ENCODE measurements around the gene DNAH10.

GRCh38 chr12:123879691-123880090, 117.6 kb downstream of the DNAH10 start:
- no peak for TF ChIP-seq POLR2A (IDR thresholded peaks at IDR 0.05; ENCODE audit: low read length)
- no peak for TF ChIP-seq RFX5 (IDR thresholded peaks at IDR 0.05)
- TF ChIP-seq, protein P1, sequence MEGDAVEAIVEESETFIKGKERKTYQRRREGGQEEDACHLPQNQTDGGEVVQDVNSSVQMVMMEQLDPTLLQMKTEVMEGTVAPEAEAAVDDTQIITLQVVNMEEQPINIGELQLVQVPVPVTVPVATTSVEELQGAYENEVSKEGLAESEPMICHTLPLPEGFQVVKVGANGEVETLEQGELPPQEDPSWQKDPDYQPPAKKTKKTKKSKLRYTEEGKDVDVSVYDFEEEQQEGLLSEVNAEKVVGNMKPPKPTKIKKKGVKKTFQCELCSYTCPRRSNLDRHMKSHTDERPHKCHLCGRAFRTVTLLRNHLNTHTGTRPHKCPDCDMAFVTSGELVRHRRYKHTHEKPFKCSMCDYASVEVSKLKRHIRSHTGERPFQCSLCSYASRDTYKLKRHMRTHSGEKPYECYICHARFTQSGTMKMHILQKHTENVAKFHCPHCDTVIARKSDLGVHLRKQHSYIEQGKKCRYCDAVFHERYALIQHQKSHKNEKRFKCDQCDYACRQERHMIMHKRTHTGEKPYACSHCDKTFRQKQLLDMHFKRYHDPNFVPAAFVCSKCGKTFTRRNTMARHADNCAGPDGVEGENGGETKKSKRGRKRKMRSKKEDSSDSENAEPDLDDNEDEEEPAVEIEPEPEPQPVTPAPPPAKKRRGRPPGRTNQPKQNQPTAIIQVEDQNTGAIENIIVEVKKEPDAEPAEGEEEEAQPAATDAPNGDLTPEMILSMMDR (IDR thresholded peaks at IDR 0.05), result no peak
- no peak for TF ChIP-seq MAX (IDR thresholded peaks at IDR 0.05)
- TF ChIP-seq CEBPB (IDR thresholded peaks at IDR 0.05), result no peak
- no peak for TF ChIP-seq FOSB (CRISPR knock-in tag; IDR thresholded peaks at IDR 0.05)
- TF ChIP-seq JUN (IDR thresholded peaks at IDR 0.05), result no peak
- no peak for TF ChIP-seq EP300 (IDR thresholded peaks at IDR 0.05)
- TF ChIP-seq EHF (CRISPR knock-in tag; IDR thresholded peaks at IDR 0.05), result no peak
